ENCODE data around the gene TOP2A.

The TOP2A gene

GRCh38 chr17:40356990-40357881, 60.5 kb downstream of the TOP2A start:
- H3K4me3 ChIP-seq (replicated peaks; ENCODE audit: low read depth, low read length), result no peak overlapping the region
- peaks cover 20% of the 10 kb centered on the region for H3K36me3 ChIP-seq (ENCODE audit: control insufficient read depth, insufficient read depth, low read length)
- TF ChIP-seq CTCF (IDR thresholded peaks at IDR 0.05; ENCODE audit: insufficient read depth, low read length, poor library complexity, severe bottlenecking), result no peak
- H3K27me3 ChIP-seq (replicated peaks; ENCODE audit: control insufficient read depth, insufficient read depth, low read length), result no peaks in the 10 kb centered on the region; the same call in 1 of the 2 replicates
- DNase-seq (ENCODE audit: extremely low read depth, insufficient read length), result no peak

GRCh38 chr17:40355804-40356758, 61.6 kb downstream of the TOP2A start:
- Histone ChIP-seq H3K4me3 (replicated peaks; ENCODE audit: low read depth, low read length) (no peak overlapping the region), H3K36me3 (ENCODE audit: control insufficient read depth, insufficient read depth, low read length) (peaks cover 26% of the 10 kb centered on the region), H3K27me3 (replicated peaks; ENCODE audit: control insufficient read depth, insufficient read depth, low read length) (no peaks in the 10 kb centered on the region; the same call in 1 of the 2 replicates)
- DNase-seq (ENCODE audit: extremely low read depth, insufficient read length), result no peak
- TF ChIP-seq CTCF (IDR thresholded peaks at IDR 0.05; ENCODE audit: insufficient read depth, low read length, poor library complexity, severe bottlenecking), result no peak

GRCh38 chr17:40355123-40355803, 62.4 kb downstream of the TOP2A start:
- no peaks in the 10 kb centered on the region; the same call in 1 of the 2 replicates for H3K27me3 ChIP-seq (replicated peaks; ENCODE audit: control insufficient read depth, insufficient read depth, low read length)
- H3K36me3 ChIP-seq (ENCODE audit: control insufficient read depth, insufficient read depth, low read length), result peaks cover 32% of the 10 kb centered on the region
- peak; percentile 80 for DNase-seq (ENCODE audit: extremely low read depth, insufficient read length)
- peak; percentile 93 for TF ChIP-seq CTCF (IDR thresholded peaks at IDR 0.05; ENCODE audit: insufficient read depth, low read length, poor library complexity, severe bottlenecking)
- H3K4me3 ChIP-seq (replicated peaks; ENCODE audit: low read depth, low read length), result no peak overlapping the region

- Histone ChIP-seq H3K36me3 (ENCODE audit: control insufficient read depth, insufficient read depth, low read length) (peaks cover 38% of the 10 kb centered on the region), H3K4me3 (replicated peaks; ENCODE audit: low read depth, low read length) (no peak overlapping the region), H3K27me3 (replicated peaks; ENCODE audit: control insufficient read depth, insufficient read depth, low read length) (no peaks in the 10 kb centered on the region)
- TF ChIP-seq CTCF (IDR thresholded peaks at IDR 0.05; ENCODE audit: insufficient read depth, low read length, poor library complexity, severe bottlenecking), result no peak
- no peak for DNase-seq (ENCODE audit: extremely low read depth, insufficient read length)
Measured at GRCh38 chr17:40354221-40355122, 63.2 kb downstream of the TOP2A start.

Data from GM06990 (cell line).